ENCODE measurements around the gene TMEM239. TPM values are rescaled to one million over a fixed set of nuclear protein-coding genes. Genes with fewer than 3 reads are reported as not detected.

Gene TMEM239
- total RNA-seq, 1 experiment from 2014 or later: not detected

DNA sequence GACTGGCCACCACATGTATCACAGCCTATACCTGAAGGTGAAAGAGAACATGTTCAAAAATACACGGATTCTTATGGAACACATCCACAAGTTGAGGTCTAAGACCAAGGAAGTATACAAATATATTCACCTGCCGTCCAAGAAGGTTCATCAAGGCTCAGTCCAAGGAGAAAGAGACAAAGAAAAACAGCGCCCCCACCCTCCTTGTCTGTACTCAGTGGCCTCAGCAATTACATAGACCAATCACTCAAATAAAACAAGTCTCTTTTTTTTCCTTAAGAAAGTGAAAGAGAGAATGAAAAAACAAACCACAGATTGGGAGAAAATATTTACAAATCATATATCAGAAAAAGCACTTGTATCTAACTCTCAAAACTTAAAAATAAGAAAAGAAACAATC lies 35.2 kb upstream of the TMEM239 start:
- no peaks in the 10 kb centered on the region for H3K4me1 Mint-ChIP-seq (ENCODE audit: insufficient read depth, unreplicated experiment)
- no peak overlapping the region for H3K4me3 Mint-ChIP-seq (ENCODE audit: unreplicated experiment)
- ChIA-PET CTCF (no interaction called here), POLR2A (no interaction called here)
- TF ChIP-seq, protein P1, sequence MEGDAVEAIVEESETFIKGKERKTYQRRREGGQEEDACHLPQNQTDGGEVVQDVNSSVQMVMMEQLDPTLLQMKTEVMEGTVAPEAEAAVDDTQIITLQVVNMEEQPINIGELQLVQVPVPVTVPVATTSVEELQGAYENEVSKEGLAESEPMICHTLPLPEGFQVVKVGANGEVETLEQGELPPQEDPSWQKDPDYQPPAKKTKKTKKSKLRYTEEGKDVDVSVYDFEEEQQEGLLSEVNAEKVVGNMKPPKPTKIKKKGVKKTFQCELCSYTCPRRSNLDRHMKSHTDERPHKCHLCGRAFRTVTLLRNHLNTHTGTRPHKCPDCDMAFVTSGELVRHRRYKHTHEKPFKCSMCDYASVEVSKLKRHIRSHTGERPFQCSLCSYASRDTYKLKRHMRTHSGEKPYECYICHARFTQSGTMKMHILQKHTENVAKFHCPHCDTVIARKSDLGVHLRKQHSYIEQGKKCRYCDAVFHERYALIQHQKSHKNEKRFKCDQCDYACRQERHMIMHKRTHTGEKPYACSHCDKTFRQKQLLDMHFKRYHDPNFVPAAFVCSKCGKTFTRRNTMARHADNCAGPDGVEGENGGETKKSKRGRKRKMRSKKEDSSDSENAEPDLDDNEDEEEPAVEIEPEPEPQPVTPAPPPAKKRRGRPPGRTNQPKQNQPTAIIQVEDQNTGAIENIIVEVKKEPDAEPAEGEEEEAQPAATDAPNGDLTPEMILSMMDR (IDR thresholded peaks at IDR 0.05; ENCODE audit: unreplicated experiment): no peak
- no TSS peak for BruUV-seq (replicated peaks)
- intact Hi-C loops (cut with micrococcal nuclease): no loop called here
- H3K9me3 Mint-ChIP-seq (ENCODE audit: unreplicated experiment): no peaks in the 10 kb centered on the region
- H3K27ac Mint-ChIP-seq (ENCODE audit: low read depth, unreplicated experiment): no peak overlapping the region
- DNase-seq (ENCODE audit: unreplicated experiment): no peak
- peaks cover 44% of the 10 kb centered on the region for H3K27me3 Mint-ChIP-seq (ENCODE audit: insufficient read depth, unreplicated experiment)
- H3K36me3 Mint-ChIP-seq (ENCODE audit: insufficient read depth, unreplicated experiment): no peaks in the 10 kb centered on the region

DNA sequence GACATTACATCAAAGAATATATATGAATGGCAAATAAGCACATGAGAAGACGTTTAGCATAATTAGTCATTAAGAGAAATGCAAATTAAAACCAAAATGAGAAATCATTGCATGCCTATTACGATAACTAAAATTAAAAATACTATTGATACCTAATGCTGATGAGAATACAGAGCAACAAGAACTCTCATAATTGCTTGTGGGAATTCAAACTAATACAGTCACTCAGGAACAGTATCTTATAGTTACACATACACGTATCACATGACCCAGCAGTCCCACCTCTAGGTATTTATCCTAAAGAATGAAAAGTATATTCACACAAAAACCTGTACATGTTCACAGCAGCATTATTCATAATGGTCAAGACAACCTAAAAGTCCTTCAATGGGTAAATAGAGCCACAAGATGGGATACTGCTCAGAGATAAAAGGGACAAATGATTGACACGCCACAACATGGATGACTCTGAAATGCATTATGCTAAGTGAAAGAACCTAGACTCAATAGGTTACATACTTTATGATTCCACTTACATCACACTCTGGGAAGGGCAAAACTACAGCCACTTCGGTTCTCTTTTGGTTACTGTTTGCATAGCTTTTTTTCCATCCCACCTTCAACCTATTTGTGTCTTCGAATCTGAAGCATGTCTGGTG lies 32.1 kb upstream of the TMEM239 start:
- no peak overlapping the region for H3K27ac Mint-ChIP-seq (ENCODE audit: low read depth, unreplicated experiment)
- DNase-seq (ENCODE audit: unreplicated experiment): no peak
- TF ChIP-seq, protein P1 (IDR thresholded peaks at IDR 0.05; ENCODE audit: unreplicated experiment): no peak
- intact Hi-C loops (cut with micrococcal nuclease): no loop called here
- POLR2A ChIA-PET: no interaction called here
- H3K36me3 Mint-ChIP-seq (ENCODE audit: insufficient read depth, unreplicated experiment): no peaks in the 10 kb centered on the region
- no peak overlapping the region for H3K4me3 Mint-ChIP-seq (ENCODE audit: unreplicated experiment)
- H3K27me3 Mint-ChIP-seq (ENCODE audit: insufficient read depth, unreplicated experiment): peaks cover 71% of the 10 kb centered on the region
- H3K4me1 Mint-ChIP-seq (ENCODE audit: insufficient read depth, unreplicated experiment): no peaks in the 10 kb centered on the region
- H3K9me3 Mint-ChIP-seq (ENCODE audit: unreplicated experiment): no peaks in the 10 kb centered on the region
- CTCF ChIA-PET: interaction anchor here (0.6 kb wide), 1 partner anchor 15 kb away, joined by 4 read pairs; no protein-coding TSS in a partner anchor
- no TSS peak for BruUV-seq (replicated peaks)

DNA sequence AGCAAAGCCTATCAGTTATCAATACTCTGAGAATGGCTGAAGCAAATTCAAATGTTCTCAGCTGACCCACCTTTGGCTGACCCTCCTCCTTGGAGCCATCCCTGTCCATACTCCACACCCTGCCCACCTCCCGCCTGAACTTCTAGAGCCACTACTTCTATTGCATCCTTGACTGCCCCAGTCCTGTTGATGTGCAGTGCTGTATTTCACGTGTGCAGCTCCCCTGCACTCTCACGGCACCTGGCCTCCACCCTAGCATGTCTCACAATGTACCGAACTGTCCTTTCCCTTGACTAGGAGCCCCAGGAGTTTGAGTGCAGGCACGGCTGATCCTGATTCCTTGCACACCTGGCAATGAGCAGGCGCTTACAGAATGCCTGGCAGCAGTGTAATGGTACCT lies 22.7 kb upstream of the TMEM239 start:
- Mint-ChIP-seq H3K36me3 (ENCODE audit: insufficient read depth, unreplicated experiment) (no peaks in the 10 kb centered on the region), H3K4me3 (ENCODE audit: unreplicated experiment) (no peak overlapping the region), H3K9me3 (ENCODE audit: unreplicated experiment) (no peaks in the 10 kb centered on the region), H3K27me3 (ENCODE audit: insufficient read depth, unreplicated experiment) (peaks cover 64% of the 10 kb centered on the region), H3K4me1 (ENCODE audit: insufficient read depth, unreplicated experiment) (no peaks in the 10 kb centered on the region), H3K27ac (ENCODE audit: low read depth, unreplicated experiment) (no peak overlapping the region)
- DNase-seq (ENCODE audit: unreplicated experiment): no peak
- intact Hi-C loops (cut with micrococcal nuclease): no loop called here
- POLR2A ChIA-PET: no interaction called here
- TF ChIP-seq, protein P1 (IDR thresholded peaks at IDR 0.05; ENCODE audit: unreplicated experiment): no peak
- no TSS peak for BruUV-seq (replicated peaks)
- CTCF ChIA-PET: interaction anchor here (0.5 to 0.6 kb wide), 3 partner anchors 17 to 324 kb away, joined by 3 read pairs; partner anchors contain the start of gene SNRPB

DNA sequence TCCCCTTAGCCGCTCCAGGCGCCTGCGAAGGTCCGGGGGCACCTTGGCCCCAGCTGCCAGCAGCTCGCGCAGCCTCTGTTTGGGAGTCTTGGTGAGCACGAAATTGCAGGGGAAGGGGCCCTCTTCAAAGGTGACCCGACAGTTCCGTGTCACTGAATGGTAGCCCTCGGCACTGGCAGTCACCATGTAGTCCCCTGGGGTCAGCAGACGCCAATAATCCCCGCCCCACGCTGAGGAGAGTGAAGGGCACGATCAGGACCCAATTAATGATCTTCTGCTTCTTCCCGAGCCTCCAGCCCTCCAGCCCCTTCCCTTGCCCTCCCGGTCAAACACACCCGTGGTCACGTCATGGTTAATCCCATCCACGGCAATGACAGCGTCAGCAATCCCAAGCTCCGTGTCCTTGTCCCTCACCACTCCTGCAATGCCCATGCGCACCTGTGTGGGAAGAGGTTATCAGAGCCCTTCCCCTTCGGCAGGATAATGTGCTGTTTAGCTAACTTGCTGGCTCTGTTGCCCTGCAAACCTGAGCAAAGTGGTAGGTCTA lies 21.9 kb upstream of the TMEM239 start:
- H3K4me3 Mint-ChIP-seq (ENCODE audit: unreplicated experiment): no peak overlapping the region
- no peak for DNase-seq (ENCODE audit: unreplicated experiment)
- ChIA-PET POLR2A (interaction anchor here (0.7 kb wide), 2 partner anchors 32 to 65 kb away, joined by 3 to 4 read pairs; no protein-coding TSS in a partner anchor), CTCF (interaction anchor here (0.6 to 0.7 kb wide), 4 partner anchors 57 to 828 kb away, joined by 3 read pairs; partner anchors contain the start of gene SNRPB)
- H3K36me3 Mint-ChIP-seq (ENCODE audit: insufficient read depth, unreplicated experiment): no peaks in the 10 kb centered on the region
- no peak overlapping the region for H3K27ac Mint-ChIP-seq (ENCODE audit: low read depth, unreplicated experiment)
- TF ChIP-seq, protein P1 (IDR thresholded peaks at IDR 0.05; ENCODE audit: unreplicated experiment): no peak
- BruUV-seq (replicated peaks): no TSS peak
- H3K4me1 Mint-ChIP-seq (ENCODE audit: insufficient read depth, unreplicated experiment): no peaks in the 10 kb centered on the region
- intact Hi-C loops (cut with micrococcal nuclease): no loop called here
- no peaks in the 10 kb centered on the region for H3K9me3 Mint-ChIP-seq (ENCODE audit: unreplicated experiment)
- H3K27me3 Mint-ChIP-seq (ENCODE audit: insufficient read depth, unreplicated experiment): peaks cover 64% of the 10 kb centered on the region
